HL-60/S4 (cell line): ENCODE measurements around the gene ELF1.

Experiments
- in situ Hi-C: fragments of 300-500 bp; cut with MboI; formaldehyde crosslinking; loops from 2 replicates; pipeline ENCODE4 v1.14.3; 2022; ENCODE audit warnings: low sequenced_read_pairs

Gene ELF1

GRCh38 chr13:41048640-41049039, 29.5 kb upstream of the ELF1 start:
- in situ Hi-C loops: loop anchor here (25.0 kb wide), 1 partner anchor 261 kb away; the partner anchor contains the start of gene SLC25A15

DNA sequence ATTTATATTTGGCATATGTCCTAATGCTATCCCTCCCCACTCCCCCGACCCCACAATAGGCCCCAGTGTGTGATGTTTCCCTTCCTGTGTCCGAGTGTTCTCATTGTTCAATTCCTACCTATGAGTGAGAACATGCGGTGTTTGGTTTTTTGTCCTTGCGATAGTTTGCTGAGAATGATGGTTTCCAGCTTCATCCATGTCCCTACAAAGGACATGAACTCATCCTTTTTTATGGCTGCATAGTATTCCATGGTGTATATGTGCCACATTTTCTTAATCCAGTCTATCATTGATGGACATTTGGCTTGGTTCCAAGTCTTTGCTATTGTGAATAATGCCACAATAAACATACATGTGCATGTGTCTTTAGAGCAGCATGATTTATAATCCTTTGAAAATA, 23.3 kb upstream of the ELF1 start:
- in situ Hi-C loops: loop anchor here (25.0 kb wide), 1 partner anchor 255 kb away; the partner anchor contains the start of gene SLC25A15

- in situ Hi-C loops: loop anchor here (25.0 kb wide), 1 partner anchor 253 kb away; the partner anchor contains the start of gene SLC25A15
Observed at GRCh38 chr13:41040584-41041334, 21.6 kb upstream of the ELF1 start.

- in situ Hi-C loops: loop anchor here (25.0 kb wide), 1 partner anchor 252 kb away; the partner anchor contains the start of gene SLC25A15
Observed at GRCh38 chr13:41039746-41040145, 20.6 kb upstream of the ELF1 start.

GRCh38 chr13:41036557-41036956, 17.4 kb upstream of the ELF1 start:
- in situ Hi-C loops: loop anchor here (25.0 kb wide), 1 partner anchor 249 kb away; the partner anchor contains the start of gene SLC25A15

DNA sequence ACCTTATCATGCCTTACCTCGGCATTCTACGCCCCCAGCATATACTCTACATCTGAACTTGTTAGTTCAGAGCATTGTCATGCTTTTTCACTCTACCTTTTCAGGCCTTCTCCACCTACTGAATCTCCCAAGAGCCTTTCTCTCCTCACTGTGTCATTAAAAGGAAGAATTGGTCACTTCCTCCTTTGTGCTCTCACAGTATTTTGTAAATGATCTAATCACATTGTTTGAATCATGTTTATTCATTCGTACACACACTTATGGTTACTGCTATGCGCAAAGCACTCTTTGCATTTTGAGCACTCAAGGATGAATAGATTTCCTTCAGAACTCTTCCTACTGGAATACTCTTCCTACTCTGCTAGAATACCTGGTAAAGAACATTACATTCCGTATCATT, 15.8 kb upstream of the ELF1 start:
- in situ Hi-C loops: loop anchor here (25.0 kb wide), 1 partner anchor 248 kb away; the partner anchor contains the start of gene SLC25A15

DNA sequence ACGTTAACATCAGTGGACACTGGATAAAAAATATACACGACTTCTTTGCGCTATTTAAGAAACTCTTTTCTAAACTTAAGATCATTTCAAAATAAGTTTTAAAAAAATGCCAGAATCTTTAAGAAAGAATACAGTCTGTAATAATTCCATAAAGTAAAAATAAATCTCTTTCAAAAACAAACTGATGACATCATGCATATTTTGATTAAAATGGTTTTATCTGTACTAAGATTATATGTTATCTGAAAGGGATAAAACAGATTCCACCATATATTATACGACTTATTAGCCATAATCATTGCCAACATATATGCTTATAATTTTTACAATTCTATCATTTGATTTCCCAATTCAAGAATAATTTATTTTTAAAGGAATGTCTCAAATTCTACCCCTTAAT, 15.3 kb upstream of the ELF1 start:
- in situ Hi-C loops: loop anchor here (25.0 kb wide), 1 partner anchor 247 kb away; the partner anchor contains the start of gene SLC25A15

DNA sequence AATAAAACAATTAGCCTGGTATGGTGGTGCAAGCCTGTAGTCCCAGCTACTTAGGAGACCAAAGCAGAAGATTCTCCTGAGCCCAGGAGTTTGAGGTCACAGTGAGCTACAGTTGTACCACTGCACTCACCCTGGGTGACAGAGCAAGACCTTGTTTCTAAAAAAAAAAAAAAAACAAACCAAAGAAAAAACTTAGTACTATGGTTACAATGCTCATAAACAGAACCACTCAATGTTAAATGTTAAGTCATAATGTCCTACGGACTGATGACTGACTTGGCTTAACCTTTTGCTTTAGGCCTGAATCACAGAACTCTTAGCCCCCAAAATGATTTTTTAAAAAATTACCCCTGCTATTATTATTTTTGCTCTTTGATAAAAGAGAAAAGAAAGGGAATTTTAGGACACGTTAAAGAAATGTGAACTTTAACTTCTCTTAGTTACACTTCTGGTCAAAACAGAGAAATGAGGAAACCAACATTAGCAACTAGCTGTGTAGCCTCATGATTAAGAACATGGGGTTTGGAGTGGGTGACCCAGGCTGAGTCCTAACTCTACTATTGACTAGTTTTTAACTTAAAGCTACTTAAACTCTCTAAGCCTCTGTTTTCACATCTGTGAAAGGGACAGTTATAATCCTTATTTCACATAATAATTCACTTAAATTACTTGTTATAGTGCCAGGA, 13.7 kb upstream of the ELF1 start:
- in situ Hi-C loops: loop anchor here (25.0 kb wide), 1 partner anchor 246 kb away; the partner anchor contains the start of gene SLC25A15

GRCh38 chr13:41029629-41030028, 10.5 kb upstream of the ELF1 start:
- in situ Hi-C loops: loop anchor here (25.0 kb wide), 1 partner anchor 242 kb away; the partner anchor contains the start of gene SLC25A15

DNA sequence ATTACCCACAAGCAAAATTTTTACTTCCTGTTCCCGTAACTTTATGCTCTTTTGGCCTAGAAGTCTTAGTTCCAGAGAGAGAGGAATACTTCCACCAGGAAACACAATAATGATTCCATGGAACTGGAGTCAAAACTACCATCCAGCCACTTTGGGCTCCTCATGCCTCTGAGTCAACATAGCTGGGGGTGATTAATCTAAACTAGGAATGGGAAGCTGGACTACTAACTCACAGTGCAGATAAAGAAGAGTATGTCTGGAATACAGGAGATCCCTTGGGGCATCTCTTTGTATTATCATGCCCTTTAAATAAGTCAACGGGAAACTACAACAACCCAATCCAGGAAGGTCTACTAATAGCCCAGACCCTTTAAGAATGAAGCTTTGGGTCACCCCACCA, 8.9 kb upstream of the ELF1 start:
- in situ Hi-C loops: loop anchor here (25.0 kb wide), 1 partner anchor 241 kb away; the partner anchor contains the start of gene SLC25A15

DNA sequence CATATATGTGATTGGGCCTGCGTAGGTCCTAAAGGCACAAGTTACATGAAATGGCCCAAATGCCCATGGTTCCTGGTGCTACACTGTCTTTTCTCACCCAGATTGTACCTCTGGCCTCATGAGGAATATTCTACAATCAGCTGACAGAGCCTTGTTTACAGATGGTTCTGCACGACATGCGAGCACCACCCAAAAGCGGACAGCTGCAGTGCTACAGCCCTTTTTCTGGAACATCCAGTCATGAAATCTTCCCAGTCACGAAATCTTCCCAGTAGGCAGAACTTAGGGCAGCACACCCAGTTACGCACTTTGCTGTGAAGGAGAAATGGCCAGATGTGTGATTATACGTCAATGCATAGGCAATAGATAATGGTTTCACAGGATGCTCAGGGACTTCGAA, 7.7 kb upstream of the ELF1 start:
- in situ Hi-C loops: loop anchor here (25.0 kb wide), 1 partner anchor 239 kb away; the partner anchor contains the start of gene SLC25A15

DNA sequence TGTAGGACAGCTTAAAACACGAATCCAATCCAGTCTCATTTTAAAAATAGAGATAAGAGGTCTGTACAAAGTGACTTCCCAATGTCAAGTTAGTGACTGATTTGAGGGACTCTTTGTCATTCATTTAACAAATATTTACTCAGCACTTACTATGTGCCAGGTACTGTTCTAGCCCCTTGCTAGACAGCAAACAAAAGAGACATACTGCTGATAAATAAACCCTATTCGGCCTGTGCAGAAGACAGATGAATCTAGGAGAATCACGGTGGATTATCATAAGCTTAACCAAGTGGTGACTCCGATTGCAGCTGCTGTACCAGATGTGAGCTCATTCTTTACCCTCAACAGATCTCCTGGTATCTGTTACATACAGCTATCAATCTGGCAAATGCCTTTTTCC, 6.4 kb upstream of the ELF1 start:
- in situ Hi-C loops: loop anchor here (25.0 kb wide), 1 partner anchor 238 kb away; the partner anchor contains the start of gene SLC25A15

DNA sequence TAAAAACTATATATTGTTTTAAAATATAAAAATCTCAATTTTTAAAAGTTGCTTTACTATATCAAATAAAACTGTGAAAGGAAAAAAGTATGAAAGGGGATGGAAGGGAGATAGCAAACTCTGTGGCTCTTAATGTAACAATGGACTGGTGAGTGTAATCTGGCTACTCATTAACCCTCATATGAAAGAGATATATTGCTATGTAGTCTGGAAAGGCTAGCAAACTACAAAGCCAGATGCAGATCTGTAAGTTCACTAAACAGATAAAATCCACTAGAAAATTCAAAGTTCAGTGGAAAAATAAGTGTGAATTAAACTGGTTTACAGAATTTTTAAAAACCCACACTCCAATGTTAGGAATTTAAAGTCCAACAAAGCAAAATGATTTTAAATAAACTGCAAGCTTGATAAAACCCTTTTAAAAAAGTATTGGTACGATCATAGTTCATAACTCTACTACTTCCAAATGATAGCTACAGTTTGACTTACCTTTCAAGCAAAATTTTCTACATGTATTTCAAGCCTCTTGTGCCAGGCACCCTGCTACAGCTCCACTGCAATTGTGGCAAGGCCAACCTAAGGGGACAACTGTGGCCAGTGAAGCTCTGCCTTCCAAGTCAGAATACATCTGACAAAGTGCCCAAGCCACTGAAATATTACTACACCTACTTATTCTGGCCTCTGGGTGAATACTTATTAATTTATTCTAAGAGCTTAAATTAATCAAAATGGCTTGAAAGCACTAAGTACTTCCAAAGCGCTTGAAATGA, 647 bp upstream of the ELF1 start:
- in situ Hi-C loops: no loop called here

DNA sequence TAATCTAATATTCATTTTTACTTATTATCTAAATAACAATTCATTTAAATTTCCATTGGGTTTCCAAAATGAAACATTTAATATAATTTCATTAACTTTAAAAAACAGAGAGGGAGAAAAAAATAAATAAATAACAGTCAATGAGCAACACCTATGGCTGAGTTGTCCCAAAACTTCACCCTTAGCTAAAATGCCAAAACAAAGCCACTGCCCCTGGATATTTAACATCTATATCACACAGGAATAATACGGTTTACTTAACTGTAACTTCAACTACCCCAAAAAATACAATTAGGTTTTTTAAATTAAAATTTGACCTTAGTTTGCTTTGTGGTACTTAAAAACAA, 541 bp downstream of the ELF1 start:
- in situ Hi-C loops: no loop called here

GRCh38 chr13:41017817-41018601, 1.1 kb downstream of the ELF1 start:
- in situ Hi-C loops: no loop called here

- in situ Hi-C loops: no loop called here
Observed at GRCh38 chr13:41017159-41017558, 2.0 kb downstream of the ELF1 start.

GRCh38 chr13:41015920-41016319, 3.2 kb downstream of the ELF1 start:
- in situ Hi-C loops: no loop called here

DNA sequence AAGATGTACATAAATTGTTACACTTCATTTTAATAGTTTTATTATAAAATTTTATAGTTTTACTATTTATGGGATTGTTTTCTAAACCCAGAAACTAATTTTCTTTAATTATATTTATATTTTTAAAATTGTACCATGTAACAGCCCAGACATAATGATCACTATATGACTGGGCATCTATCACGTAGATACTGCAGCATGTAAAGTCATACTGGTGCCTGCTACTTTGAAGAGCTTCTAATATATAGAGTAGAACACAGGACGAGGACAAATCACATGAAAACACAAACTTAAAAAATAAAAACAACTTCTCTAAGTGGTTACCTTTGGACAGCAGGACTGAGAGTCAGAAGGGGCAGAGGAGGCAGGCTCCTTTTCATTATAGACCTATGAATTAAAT, 5.3 kb downstream of the ELF1 start:
- in situ Hi-C loops: no loop called here

- in situ Hi-C loops: no loop called here
Observed at GRCh38 chr13:41012536-41012935, 6.6 kb downstream of the ELF1 start.

DNA sequence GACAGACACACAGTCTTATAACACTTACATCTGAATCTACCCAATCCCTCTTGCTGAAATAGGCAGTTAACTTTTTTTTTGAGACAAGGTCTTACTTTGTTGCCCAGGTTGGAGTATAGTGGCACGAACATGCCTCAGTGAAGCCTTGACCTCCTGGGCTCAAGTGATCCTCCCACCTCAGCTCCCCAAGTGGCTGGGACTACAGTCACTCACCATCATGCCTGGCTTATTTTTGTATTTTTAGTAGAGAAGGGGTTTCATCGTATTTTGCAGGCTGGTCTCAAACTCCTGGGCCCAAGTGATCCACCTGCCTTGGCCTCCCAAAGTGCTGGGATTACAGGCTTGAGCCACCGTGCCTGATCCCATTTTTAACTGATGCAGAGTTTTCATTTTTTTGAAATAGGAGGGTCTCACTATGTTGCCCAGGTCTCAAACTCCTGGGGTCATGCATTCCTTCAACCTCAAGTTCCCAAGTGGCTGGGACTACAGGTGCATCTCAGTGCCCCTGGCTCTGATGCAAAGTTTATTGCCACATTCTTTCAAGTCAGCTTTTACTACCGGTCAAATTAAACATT, 7.6 kb downstream of the ELF1 start:
- in situ Hi-C loops: no loop called here
